ENCODE measurements around the gene PYROXD2. TPM values are rescaled to one million over a fixed set of nuclear protein-coding genes. Genes with fewer than 3 reads are reported as not detected.

PYROXD2 gene
- total RNA-seq, 1 experiment from 2014 or later, result 7.0 TPM

- TF ChIP-seq, protein P1, sequence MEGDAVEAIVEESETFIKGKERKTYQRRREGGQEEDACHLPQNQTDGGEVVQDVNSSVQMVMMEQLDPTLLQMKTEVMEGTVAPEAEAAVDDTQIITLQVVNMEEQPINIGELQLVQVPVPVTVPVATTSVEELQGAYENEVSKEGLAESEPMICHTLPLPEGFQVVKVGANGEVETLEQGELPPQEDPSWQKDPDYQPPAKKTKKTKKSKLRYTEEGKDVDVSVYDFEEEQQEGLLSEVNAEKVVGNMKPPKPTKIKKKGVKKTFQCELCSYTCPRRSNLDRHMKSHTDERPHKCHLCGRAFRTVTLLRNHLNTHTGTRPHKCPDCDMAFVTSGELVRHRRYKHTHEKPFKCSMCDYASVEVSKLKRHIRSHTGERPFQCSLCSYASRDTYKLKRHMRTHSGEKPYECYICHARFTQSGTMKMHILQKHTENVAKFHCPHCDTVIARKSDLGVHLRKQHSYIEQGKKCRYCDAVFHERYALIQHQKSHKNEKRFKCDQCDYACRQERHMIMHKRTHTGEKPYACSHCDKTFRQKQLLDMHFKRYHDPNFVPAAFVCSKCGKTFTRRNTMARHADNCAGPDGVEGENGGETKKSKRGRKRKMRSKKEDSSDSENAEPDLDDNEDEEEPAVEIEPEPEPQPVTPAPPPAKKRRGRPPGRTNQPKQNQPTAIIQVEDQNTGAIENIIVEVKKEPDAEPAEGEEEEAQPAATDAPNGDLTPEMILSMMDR (IDR thresholded peaks at IDR 0.05; ENCODE audit: unreplicated experiment), result no peak
- no peak for DNase-seq
- Mint-ChIP-seq H3K9me3 (ENCODE audit: low read depth, unreplicated experiment) (no peaks in the 10 kb centered on the region), H3K27me3 (ENCODE audit: unreplicated experiment) (peaks cover 25% of the 10 kb centered on the region), H3K4me3 (ENCODE audit: low read depth, unreplicated experiment) (no peak overlapping the region), H3K36me3 (ENCODE audit: insufficient read depth, unreplicated experiment) (no peaks in the 10 kb centered on the region), H3K27ac (ENCODE audit: unreplicated experiment) (no peak overlapping the region), H3K4me1 (ENCODE audit: low read depth, unreplicated experiment) (no peaks in the 10 kb centered on the region)
- CTCF ChIA-PET, result no interaction called here
- BruUV-seq (replicated peaks), result no TSS peak
- intact Hi-C loops (cut with micrococcal nuclease; ENCODE audit: unreplicated experiment), result no loop called here
Measured at GRCh38 chr10:98357194-98357822, 57.7 kb downstream of the PYROXD2 start.

GRCh38 chr10:98354491-98354890 is 60.5 kb downstream of the PYROXD2 start:
- DNase-seq, result no peak
- no TSS peak for BruUV-seq (replicated peaks)
- no peaks in the 10 kb centered on the region for H3K36me3 Mint-ChIP-seq (ENCODE audit: insufficient read depth, unreplicated experiment)
- TF ChIP-seq, protein P1 (IDR thresholded peaks at IDR 0.05; ENCODE audit: unreplicated experiment), result no peak
- no peaks in the 10 kb centered on the region for H3K4me1 Mint-ChIP-seq (ENCODE audit: low read depth, unreplicated experiment)
- H3K27ac Mint-ChIP-seq (ENCODE audit: unreplicated experiment), result no peak overlapping the region
- peaks cover 49% of the 10 kb centered on the region for H3K27me3 Mint-ChIP-seq (ENCODE audit: unreplicated experiment)
- intact Hi-C loops (cut with micrococcal nuclease; ENCODE audit: unreplicated experiment), result no loop called here
- no peak overlapping the region for H3K4me3 Mint-ChIP-seq (ENCODE audit: low read depth, unreplicated experiment)
- CTCF ChIA-PET, result no interaction called here
- H3K9me3 Mint-ChIP-seq (ENCODE audit: low read depth, unreplicated experiment), result no peaks in the 10 kb centered on the region

GRCh38 chr10:98353170-98353569 is 61.8 kb downstream of the PYROXD2 start:
- H3K4me3 Mint-ChIP-seq (ENCODE audit: low read depth, unreplicated experiment), result no peak overlapping the region

DNA sequence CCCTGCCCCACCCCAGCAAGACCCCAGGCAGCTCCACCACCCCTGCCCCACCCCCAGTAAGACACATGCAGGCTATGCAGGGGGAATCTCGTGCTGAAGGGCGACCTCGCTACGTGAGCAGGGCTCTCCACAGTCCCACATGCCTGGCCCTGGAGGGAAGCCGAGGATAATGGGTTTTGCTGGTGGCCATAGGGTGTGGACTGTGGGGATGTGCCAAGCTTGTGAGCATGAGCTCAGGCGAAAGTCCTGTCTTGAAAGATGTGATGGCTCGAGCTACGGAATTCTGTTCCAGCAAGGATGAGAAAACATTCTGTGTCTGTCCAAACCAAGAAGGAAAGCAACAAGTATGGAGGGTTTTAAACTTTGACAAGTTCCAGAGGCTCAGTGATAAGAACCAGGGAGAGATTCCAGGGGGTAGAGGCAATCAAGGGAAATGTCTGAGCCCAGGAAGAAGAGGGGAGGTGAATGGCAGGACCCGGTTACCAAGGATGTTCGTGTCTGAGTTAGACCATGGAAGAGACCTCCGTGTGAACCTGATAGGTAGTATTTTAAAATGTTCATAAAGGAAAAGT is 63.1 kb downstream of the PYROXD2 start:
- intact Hi-C loops (cut with micrococcal nuclease; ENCODE audit: unreplicated experiment), result no loop called here
- Mint-ChIP-seq H3K36me3 (ENCODE audit: insufficient read depth, unreplicated experiment) (no peaks in the 10 kb centered on the region), H3K4me1 (ENCODE audit: low read depth, unreplicated experiment) (no peaks in the 10 kb centered on the region), H3K27ac (ENCODE audit: unreplicated experiment) (no peak overlapping the region), H3K27me3 (ENCODE audit: unreplicated experiment) (peaks cover 53% of the 10 kb centered on the region), H3K9me3 (ENCODE audit: low read depth, unreplicated experiment) (peaks cover 3% of the 10 kb centered on the region), H3K4me3 (ENCODE audit: low read depth, unreplicated experiment) (no peak overlapping the region)
- TF ChIP-seq, protein P1 (IDR thresholded peaks at IDR 0.05; ENCODE audit: unreplicated experiment), result no peak
- no TSS peak for BruUV-seq (replicated peaks)
- no peak for DNase-seq
- CTCF ChIA-PET, result interaction anchor here (0.6 kb wide), 1 partner anchor 40 kb away, joined by 4 read pairs; no protein-coding TSS in a partner anchor

More at GRCh38 chr10:98353170-98353569, 61.8 kb downstream of the PYROXD2 start:
- Mint-ChIP-seq H3K9me3 (ENCODE audit: low read depth, unreplicated experiment) (no peaks in the 10 kb centered on the region), H3K4me1 (ENCODE audit: low read depth, unreplicated experiment) (no peaks in the 10 kb centered on the region), H3K27me3 (ENCODE audit: unreplicated experiment) (peaks cover 49% of the 10 kb centered on the region), H3K36me3 (ENCODE audit: insufficient read depth, unreplicated experiment) (no peaks in the 10 kb centered on the region), H3K27ac (ENCODE audit: unreplicated experiment) (no peak overlapping the region)
- TF ChIP-seq, protein P1 (IDR thresholded peaks at IDR 0.05; ENCODE audit: unreplicated experiment), result no peak
- BruUV-seq (replicated peaks), result no TSS peak
- no peak for DNase-seq
- CTCF ChIA-PET, result no interaction called here
- intact Hi-C loops (cut with micrococcal nuclease; ENCODE audit: unreplicated experiment), result no loop called here
